PFSK-1 (cell line): ENCODE measurements around the gene E4F1.

Experiments
- POLR2AphosphoS5 ChIP-seq: IDR thresholded peaks from 2 replicates; pipeline ENCODE4 v1.6.1; 2012; ENCODE audit warnings: low read depth, mild to moderate bottlenecking, control low read depth, low read length, moderate library complexity
- TF ChIP-seq, protein P1 (sequence below), 2 experiments: IDR thresholded peaks; 2 replicates each; pipeline versions ENCODE4 v1.6.1 to v1.8.0; 2011 to 2012; ENCODE audit warnings: low read depth in 2 of 2, low read length in 2 of 2, control low read depth in 1 of 2, inconsistent platforms in 1 of 2, mild to moderate bottlenecking in 1 of 2, moderate library complexity in 1 of 2; ENCODE audit not compliant: insufficient read depth in 1 of 2

DNA sequence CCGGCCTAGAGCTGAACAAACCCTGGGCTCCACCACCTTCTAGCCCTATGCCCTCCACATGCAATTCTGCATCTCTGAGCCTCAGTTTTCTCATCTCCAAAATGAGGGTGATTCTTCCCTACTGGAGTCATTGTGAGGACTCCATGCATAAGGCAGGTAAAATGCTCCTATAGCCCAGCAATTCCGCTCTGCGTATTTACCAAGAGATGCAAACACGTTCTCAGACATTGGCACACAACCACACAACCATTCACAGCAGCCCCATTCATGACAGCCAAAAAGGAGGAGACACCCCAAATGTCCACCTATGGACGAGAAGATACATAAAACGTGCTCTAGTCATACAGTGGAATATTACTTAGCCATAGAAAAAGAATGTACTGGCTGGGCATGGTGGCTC, 23.1 kb upstream of the E4F1 start:
- TF ChIP-seq, protein P1, sequence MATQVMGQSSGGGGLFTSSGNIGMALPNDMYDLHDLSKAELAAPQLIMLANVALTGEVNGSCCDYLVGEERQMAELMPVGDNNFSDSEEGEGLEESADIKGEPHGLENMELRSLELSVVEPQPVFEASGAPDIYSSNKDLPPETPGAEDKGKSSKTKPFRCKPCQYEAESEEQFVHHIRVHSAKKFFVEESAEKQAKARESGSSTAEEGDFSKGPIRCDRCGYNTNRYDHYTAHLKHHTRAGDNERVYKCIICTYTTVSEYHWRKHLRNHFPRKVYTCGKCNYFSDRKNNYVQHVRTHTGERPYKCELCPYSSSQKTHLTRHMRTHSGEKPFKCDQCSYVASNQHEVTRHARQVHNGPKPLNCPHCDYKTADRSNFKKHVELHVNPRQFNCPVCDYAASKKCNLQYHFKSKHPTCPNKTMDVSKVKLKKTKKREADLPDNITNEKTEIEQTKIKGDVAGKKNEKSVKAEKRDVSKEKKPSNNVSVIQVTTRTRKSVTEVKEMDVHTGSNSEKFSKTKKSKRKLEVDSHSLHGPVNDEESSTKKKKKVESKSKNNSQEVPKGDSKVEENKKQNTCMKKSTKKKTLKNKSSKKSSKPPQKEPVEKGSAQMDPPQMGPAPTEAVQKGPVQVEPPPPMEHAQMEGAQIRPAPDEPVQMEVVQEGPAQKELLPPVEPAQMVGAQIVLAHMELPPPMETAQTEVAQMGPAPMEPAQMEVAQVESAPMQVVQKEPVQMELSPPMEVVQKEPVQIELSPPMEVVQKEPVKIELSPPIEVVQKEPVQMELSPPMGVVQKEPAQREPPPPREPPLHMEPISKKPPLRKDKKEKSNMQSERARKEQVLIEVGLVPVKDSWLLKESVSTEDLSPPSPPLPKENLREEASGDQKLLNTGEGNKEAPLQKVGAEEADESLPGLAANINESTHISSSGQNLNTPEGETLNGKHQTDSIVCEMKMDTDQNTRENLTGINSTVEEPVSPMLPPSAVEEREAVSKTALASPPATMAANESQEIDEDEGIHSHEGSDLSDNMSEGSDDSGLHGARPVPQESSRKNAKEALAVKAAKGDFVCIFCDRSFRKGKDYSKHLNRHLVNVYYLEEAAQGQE (IDR thresholded peaks at IDR 0.05; ENCODE audit: insufficient read depth in 1 of 2, low read depth in 2 of 2, low read length in 2 of 2) = no peak
- TF ChIP-seq POLR2AphosphoS5 = no peak
